CD4-positive, alpha-beta memory T cell (primary cell): ENCODE data around the gene TUBD1. TPM values are rescaled to one million over a fixed set of nuclear protein-coding genes. Genes with fewer than 3 reads are reported as not detected.
A peak's percentile ranks its signal among the peaks of the same experiment; 100 is the strongest.

ENCODE experiments used
- CTCF ChIA-PET: fragments of 350-600 bp; sonication (Branson Sonifier 250); formaldehyde crosslinking; loops from one replicate; lab custom pipeline; 2021; ENCODE audit warnings: inconsistent platforms; ENCODE audit not compliant: partially characterized antibody; lab: Charles Lee
- POLR2A ChIA-PET: fragments of 350-600 bp; sonication (Branson Sonifier 250); formaldehyde crosslinking; loops from one replicate; lab custom pipeline; 2021; ENCODE audit not compliant: partially characterized antibody; lab: Charles Lee
- DNase-seq, 5 donors: peaks; one replicate each; pipeline versions ENCODE4 v3.0.0 to v3.0.0-alpha.2; 2020 to 2022; ENCODE audit warnings: mixed read lengths in 1 of 5
- H3K27ac ChIP-seq: one replicate; pipeline ENCODE4 v1.7.0; 2013; ENCODE audit warnings: low read depth, low read length
- H3K27me3 ChIP-seq: 2 replicates; pipeline ENCODE4 v1.7.0; 2013; ENCODE audit warnings: mild to moderate bottlenecking, low read length, moderate library complexity; ENCODE audit not compliant: insufficient read depth
- H3K36me3 ChIP-seq: 2 replicates; pipeline ENCODE4 v1.7.0; 2013; ENCODE audit warnings: mild to moderate bottlenecking, low read length, moderate library complexity; ENCODE audit not compliant: insufficient read depth
- H3K4me1 ChIP-seq: 2 replicates; pipeline ENCODE4 v1.7.0; 2013; ENCODE audit warnings: mild to moderate bottlenecking, low read length, moderate library complexity; ENCODE audit not compliant: insufficient read depth
- H3K4me3 ChIP-seq, 2 donors: one replicate each; pipeline ENCODE4 v1.7.0; 2013; ENCODE audit warnings: low read length in 2 of 2, mild to moderate bottlenecking in 1 of 2
- H3K9me3 ChIP-seq, 2 donors: one replicate each; pipeline ENCODE4 v1.7.0; 2013; ENCODE audit warnings: low read length in 2 of 2, control low read depth in 1 of 2; ENCODE audit not compliant: control insufficient read depth in 1 of 2
- H3K27ac Mint-ChIP-seq, 7 donors: one replicate each; pipeline ENCODE4 v1.8.0; 2020 to 2021; ENCODE audit warnings: mixed read lengths in 7 of 7, mild to moderate bottlenecking in 6 of 7, inconsistent platforms in 3 of 7, moderate library complexity in 3 of 7
- H3K27me3 Mint-ChIP-seq, 2 donors: one replicate each; pipeline ENCODE4 v1.8.0; 2020 to 2021; ENCODE audit warnings: mixed read lengths in 2 of 2
- H3K36me3 Mint-ChIP-seq, 2 donors: one replicate each; pipeline ENCODE4 v1.8.0; 2020 to 2021; ENCODE audit warnings: mixed read lengths in 2 of 2, inconsistent platforms in 1 of 2, mild to moderate bottlenecking in 1 of 2
- H3K4me1 Mint-ChIP-seq, 4 donors: one replicate each; pipeline ENCODE4 v1.8.0; 2020 to 2021; ENCODE audit warnings: mixed read lengths in 4 of 4, mild to moderate bottlenecking in 1 of 4
- H3K4me3 Mint-ChIP-seq, 8 donors: one replicate each; pipeline ENCODE4 v1.8.0; 2020 to 2021; ENCODE audit warnings: mixed read lengths in 8 of 8, mild to moderate bottlenecking in 7 of 8, moderate library complexity in 6 of 8, inconsistent platforms in 3 of 8
- H3K9me3 Mint-ChIP-seq, 8 donors: one replicate each; pipeline ENCODE4 v1.8.0; 2020 to 2021; ENCODE audit warnings: mixed read lengths in 8 of 8, mild to moderate bottlenecking in 5 of 8, inconsistent platforms in 3 of 8, moderate library complexity in 1 of 8
- intact Hi-C: fragments of 100-400 bp; cut with micrococcal nuclease; formaldehyde crosslinking; loops from one replicate; pipeline ENCODE4 v1.15.1; 2023
- polyA plus RNA-seq, 2 donors: library from polyadenylated mRNA; unstranded; fragments of 300-500 nt; fragmentation: Illumina TruSeq; gene quantifications; one replicate each; pipeline ENCODE4 v1.2.3, GENCODE V29; 2021
- total RNA-seq, 2 experiments: library from RNA; stranded (reverse); gene quantifications; one replicate each; pipeline ENCODE4 v1.2.3, GENCODE V29; 2021

Gene TUBD1
- total and polyA plus RNA-seq, 4 experiments from 2014 or later = 13.6 to 44.0 (median 32.5) TPM

- peaks cover 84% of the 10 kb centered on the region for H3K4me1 ChIP-seq
- intact Hi-C loops = no loop called here
- H3K4me3 Mint-ChIP-seq = peak overlapping the region in 2 of 8 donors; percentile 61 to 74
- POLR2A ChIA-PET = interaction anchor here (0.7 to 18.0 kb wide), 9 partner anchors 9 to 229 kb away, joined by 3 to 365 read pairs (median 3); partner anchors contain the start of genes CLTC, RPS6KB1 and TUBD1
- H3K36me3 Mint-ChIP-seq = no peaks in the 10 kb centered on the region
- H3K27me3 Mint-ChIP-seq = no peaks in the 10 kb centered on the region
- peaks cover 0 to 3% (median 0%) of the 10 kb centered on the region in 8 donors for H3K9me3 Mint-ChIP-seq
- H3K4me1 Mint-ChIP-seq = peaks cover 42 to 72% (median 60%) of the 10 kb centered on the region in 4 donors
- DNase-seq = no peak
- H3K27ac Mint-ChIP-seq = peak overlapping the region in 2 of 7 donors; percentile 60 to 81
- no peaks in the 10 kb centered on the region for H3K27me3 ChIP-seq
- H3K27ac ChIP-seq = no peak overlapping the region
- no peaks in the 10 kb centered on the region for H3K9me3 ChIP-seq
- no peaks in the 10 kb centered on the region for H3K36me3 ChIP-seq
- CTCF ChIA-PET = interaction anchor here (0.7 to 5.0 kb wide), 4 partner anchors 9 to 62 kb away, joined by 3 to 28 read pairs (median 9); no protein-coding TSS in a partner anchor
- H3K4me3 ChIP-seq = no peak overlapping the region
Measured at GRCh38 chr17:59848385-59848668, 44.4 kb downstream of the TUBD1 start.

GRCh38 chr17:59846394-59847165, 46.2 kb downstream of the TUBD1 start:
- Histone ChIP-seq H3K27me3 (no peaks in the 10 kb centered on the region), H3K9me3 (no peaks in the 10 kb centered on the region), H3K4me1 (peaks cover 74% of the 10 kb centered on the region), H3K27ac (peak overlapping the region; percentile 62), H3K4me3 (peak overlapping the region in 1 of 2 donors; percentile 1), H3K36me3 (no peaks in the 10 kb centered on the region)
- H3K4me1 Mint-ChIP-seq = peaks cover 43 to 73% (median 60%) of the 10 kb centered on the region in 4 donors
- POLR2A ChIA-PET = interaction anchor here (0.6 to 18.0 kb wide), 9 partner anchors 10 to 1511 kb away, joined by 3 to 365 read pairs (median 4); partner anchors contain the start of genes CLTC, PTRH2, RPS6KB1 and TUBD1
- peak overlapping the region in 7 of 8 donors; percentile 21 to 70 (median 39) for H3K4me3 Mint-ChIP-seq
- H3K27me3 Mint-ChIP-seq = no peaks in the 10 kb centered on the region
- intact Hi-C loops = no loop called here
- CTCF ChIA-PET = interaction anchor here (1.1 to 5.0 kb wide), 5 partner anchors 7 to 63 kb away, joined by 3 to 28 read pairs (median 3); no protein-coding TSS in a partner anchor
- H3K36me3 Mint-ChIP-seq = peaks cover 0 to 5% of the 10 kb centered on the region in 2 donors
- DNase-seq = peak in 4 of 5 donors; percentile 28 to 74 (median 44)
- no peaks in the 10 kb centered on the region for H3K9me3 Mint-ChIP-seq
- H3K27ac Mint-ChIP-seq = peak overlapping the region; percentile 82 to 90 (median 86)

GRCh38 chr17:59845595-59846393, 46.9 kb downstream of the TUBD1 start:
- H3K4me3 ChIP-seq = no peak overlapping the region
- H3K27ac ChIP-seq = peak overlapping the region; percentile 62
- Mint-ChIP-seq H3K9me3 (no peaks in the 10 kb centered on the region), H3K27ac (peak overlapping the region; percentile 82 to 97 (median 89)), H3K27me3 (no peaks in the 10 kb centered on the region), H3K36me3 (peaks cover 4 to 10% of the 10 kb centered on the region in 2 donors), H3K4me3 (peak overlapping the region in 6 of 8 donors; percentile 21 to 78 (median 41)), H3K4me1 (peaks cover 45 to 81% (median 63%) of the 10 kb centered on the region in 4 donors)
- ChIA-PET CTCF (interaction anchor here (1.1 to 1.8 kb wide), 2 partner anchors 14 to 62 kb away, joined by 3 to 5 read pairs; no protein-coding TSS in a partner anchor), POLR2A (interaction anchor here (0.6 to 18.0 kb wide), 9 partner anchors 11 to 92 kb away, joined by 3 to 365 read pairs (median 3); partner anchors contain the start of genes RPS6KB1 and TUBD1)
- intact Hi-C loops = no loop called here
- no peaks in the 10 kb centered on the region for H3K9me3 ChIP-seq
- no peaks in the 10 kb centered on the region for H3K36me3 ChIP-seq
- no peaks in the 10 kb centered on the region for H3K27me3 ChIP-seq
- H3K4me1 ChIP-seq = peaks cover 73% of the 10 kb centered on the region
- DNase-seq = peak in 2 of 5 donors; percentile 13 to 56

- no peaks in the 10 kb centered on the region for H3K27me3 Mint-ChIP-seq
- no peak overlapping the region for H3K4me3 ChIP-seq
- no peaks in the 10 kb centered on the region for H3K9me3 Mint-ChIP-seq
- H3K27ac Mint-ChIP-seq = peak overlapping the region; percentile 32 to 97 (median 84)
- DNase-seq = no peak
- H3K27ac ChIP-seq = peak overlapping the region; percentile 62
- H3K4me1 Mint-ChIP-seq = peaks cover 51 to 88% (median 68%) of the 10 kb centered on the region in 4 donors
- no peaks in the 10 kb centered on the region for H3K27me3 ChIP-seq
- ChIA-PET CTCF (interaction anchor here (1.8 kb wide), 1 partner anchor 14 kb away, joined by 5 read pairs; no protein-coding TSS in a partner anchor), POLR2A (interaction anchor here (0.8 to 18.0 kb wide), 6 partner anchors 12 to 91 kb away, joined by 3 to 365 read pairs (median 6); partner anchors contain the start of genes RPS6KB1 and TUBD1)
- H3K9me3 ChIP-seq = no peaks in the 10 kb centered on the region
- H3K36me3 ChIP-seq = no peaks in the 10 kb centered on the region
- intact Hi-C loops = no loop called here
- peaks cover 73% of the 10 kb centered on the region for H3K4me1 ChIP-seq
- peak overlapping the region in 5 of 8 donors; percentile 27 to 78 (median 43) for H3K4me3 Mint-ChIP-seq
- peaks cover 12 to 18% of the 10 kb centered on the region in 2 donors for H3K36me3 Mint-ChIP-seq
Measured at GRCh38 chr17:59844884-59845594, 47.7 kb downstream of the TUBD1 start.

- Mint-ChIP-seq H3K36me3 (peaks cover 29 to 35% of the 10 kb centered on the region in 2 donors), H3K9me3 (peaks cover 0 to 2% (median 0%) of the 10 kb centered on the region in 8 donors), H3K4me3 (peak overlapping the region; percentile 94 to 100 (median 97)), H3K27ac (peak overlapping the region; percentile 96 to 99 (median 98)), H3K27me3 (no peaks in the 10 kb centered on the region), H3K4me1 (peaks cover 41 to 82% (median 55%) of the 10 kb centered on the region in 4 donors)
- no peaks in the 10 kb centered on the region for H3K36me3 ChIP-seq
- H3K4me1 ChIP-seq = peaks cover 54% of the 10 kb centered on the region
- ChIA-PET POLR2A (interaction anchor here (1.1 to 18.0 kb wide), 8 partner anchors 14 to 224 kb away, joined by 3 to 365 read pairs (median 13); partner anchors contain the start of genes CLTC, RNFT1, RPS6KB1 and TUBD1), CTCF (interaction anchor here (0.8 to 6.9 kb wide), 4 partner anchors 10 to 92 kb away, joined by 5 to 132 read pairs (median 6); no protein-coding TSS in a partner anchor)
- DNase-seq = peak; percentile 30 to 66 (median 38)
- no peaks in the 10 kb centered on the region for H3K9me3 ChIP-seq
- intact Hi-C loops = no loop called here
- peak overlapping the region; percentile 93 for H3K27ac ChIP-seq
- no peaks in the 10 kb centered on the region for H3K27me3 ChIP-seq
- H3K4me3 ChIP-seq = peak overlapping the region in 1 of 2 donors; percentile 16
Measured at GRCh38 chr17:59842901-59843652, 49.7 kb downstream of the TUBD1 start.
